ENCODE data around the gene PDZD7.

The PDZD7 gene

GRCh38 chr10:101061624-101062231, 30.8 kb upstream of the PDZD7 start, which contains the start of gene KAZALD1:
Gene KAZALD1, plus strand, starts transcription at chr10:101061989. Its CDS starts 604 bp downstream, at chr10:101062593.
- no peak for DNase-seq (ENCODE audit: low read depth in 2 of 2)

GRCh38 chr10:101060951-101061623, 30.2 kb upstream of the PDZD7 start:
- peak; percentile 69 to 79 for DNase-seq (ENCODE audit: low read depth in 2 of 2)

- peak; percentile 81 to 86 for DNase-seq (ENCODE audit: low read depth in 2 of 2)
Measured at GRCh38 chr10:101060036-101060950, 29.4 kb upstream of the PDZD7 start.

GRCh38 chr10:101056365-101057151, 25.6 kb upstream of the PDZD7 start:
- DNase-seq (ENCODE audit: low read depth in 2 of 2): no peak

GRCh38 chr10:101055411-101055810, 24.5 kb upstream of the PDZD7 start:
- DNase-seq (ENCODE audit: low read depth in 2 of 2): no peak

GRCh38 chr10:101054876-101055275, 23.9 kb upstream of the PDZD7 start:
- DNase-seq (ENCODE audit: low read depth in 2 of 2): no peak

- no peak for DNase-seq (ENCODE audit: low read depth in 2 of 2)
Measured at GRCh38 chr10:101054351-101054750, 23.4 kb upstream of the PDZD7 start.

GRCh38 chr10:101053516-101053915, 22.6 kb upstream of the PDZD7 start:
- DNase-seq (ENCODE audit: low read depth in 2 of 2): no peak

- no peak for DNase-seq (ENCODE audit: low read depth in 2 of 2)
Measured at GRCh38 chr10:101052285-101052684, 21.4 kb upstream of the PDZD7 start.

GRCh38 chr10:101050208-101051069, 19.5 kb upstream of the PDZD7 start:
- DNase-seq (ENCODE audit: low read depth in 2 of 2): peak; percentile 53 to 66

- DNase-seq (ENCODE audit: low read depth in 2 of 2): no peak
Measured at GRCh38 chr10:101047961-101048892, 17.3 kb upstream of the PDZD7 start.

- DNase-seq (ENCODE audit: low read depth in 2 of 2): no peak
Measured at GRCh38 chr10:101047268-101047667, 16.3 kb upstream of the PDZD7 start.

- no peak for DNase-seq (ENCODE audit: low read depth in 2 of 2)
Measured at GRCh38 chr10:101046332-101047238, 15.7 kb upstream of the PDZD7 start.

- DNase-seq (ENCODE audit: low read depth in 2 of 2): no peak
Measured at GRCh38 chr10:101044117-101044516, 13.2 kb upstream of the PDZD7 start.

- DNase-seq (ENCODE audit: low read depth in 2 of 2): no peak
Measured at GRCh38 chr10:101043363-101043707, 12.4 kb upstream of the PDZD7 start.

GRCh38 chr10:101042667-101043362, 11.9 kb upstream of the PDZD7 start:
- DNase-seq (ENCODE audit: low read depth in 2 of 2): peak; percentile 68 to 75

- DNase-seq (ENCODE audit: low read depth in 2 of 2): no peak
Measured at GRCh38 chr10:101042118-101042517, 11.2 kb upstream of the PDZD7 start.

- DNase-seq (ENCODE audit: low read depth in 2 of 2): peak; percentile 45 to 57
Measured at GRCh38 chr10:101041252-101041761, 10.4 kb upstream of the PDZD7 start.

All from stimulated activated CD8-positive, alpha-beta memory T cell treated with anti-CD3 and anti-CD28 coated beads, Interleukin-7, amount 100 ng/mL, for 1 hour (primary cell).